HG02981 (cell line): ENCODE data around the gene GPR4.
A peak's percentile ranks its signal among the peaks of the same experiment; 100 is the strongest.
"Not testable (repeated sequence)": the region's sequence is repeated elsewhere in the genome, so short reads cannot be mapped to it uniquely, and the experiment has no call there.

Experiments
- ATAC-seq: cut with Tn5 transposase; IDR thresholded peaks from one replicate; pipeline ENCODE4 v1.9.1; 2021; ENCODE audit warnings: mild to moderate bottlenecking, moderate library complexity; ENCODE audit not compliant: unreplicated experiment

GPR4 gene

GRCh38 chr19:45601524-45602374 lies at the start of gene GPR4:
GPR4 (minus strand) TSS chr19:45602212; CDS start chr19:45591866, 10,346 bp downstream.
- no peak for ATAC-seq

GRCh38 chr19:45650722-45651121 lies 48.7 kb upstream of the GPR4 start:
- no peak for ATAC-seq

DNA sequence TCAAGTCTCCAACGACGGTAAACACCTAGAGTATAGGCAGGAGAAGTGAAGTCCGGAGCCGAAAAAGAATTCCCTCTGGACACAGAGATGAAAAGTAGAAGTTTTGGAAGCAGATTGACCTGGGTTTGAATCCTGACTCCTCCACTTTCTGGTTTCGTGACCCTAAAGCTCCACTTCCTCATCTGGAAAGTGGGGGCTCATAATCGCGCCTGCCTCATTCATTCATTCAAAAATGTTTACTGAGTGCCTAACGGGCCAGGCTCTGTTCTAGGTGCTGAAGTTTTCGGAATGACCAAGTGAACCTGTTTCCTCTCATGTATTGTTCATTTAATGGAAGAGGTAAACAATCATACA lies 44.3 kb upstream of the GPR4 start:
- no peak for ATAC-seq

- no peak for ATAC-seq
These were observed 43.8 kb upstream of the GPR4 start for GRCh38 chr19:45645631-45646344.

DNA sequence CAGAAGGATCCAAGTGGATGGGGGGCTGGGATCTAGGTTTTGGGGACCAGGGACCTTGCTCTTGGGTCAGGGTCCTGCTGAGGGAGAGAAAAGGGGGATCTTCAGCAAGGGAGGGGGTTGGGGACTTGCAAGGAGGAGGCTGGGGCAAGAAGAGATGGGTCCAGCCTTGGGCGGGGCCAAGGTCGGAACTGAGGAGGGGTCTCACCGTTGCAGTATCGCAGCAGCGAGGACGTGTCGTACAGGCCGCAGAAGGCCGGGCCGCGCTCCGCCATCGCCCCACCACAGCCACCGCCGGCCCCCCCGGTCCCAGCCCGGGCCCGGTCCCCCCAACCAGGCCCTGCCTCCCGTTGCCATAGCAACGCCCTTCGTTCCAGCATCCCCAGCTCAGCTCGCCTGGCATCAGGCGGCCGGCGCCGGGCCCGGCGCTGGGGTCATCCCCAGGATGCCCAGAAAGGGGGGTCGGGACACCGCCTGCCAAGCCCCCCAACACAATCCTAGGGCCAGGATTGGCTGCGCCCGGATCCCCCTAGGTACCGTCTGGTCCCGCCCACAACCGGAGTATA lies 43.1 kb upstream of the GPR4 start:
- no peak for ATAC-seq

DNA sequence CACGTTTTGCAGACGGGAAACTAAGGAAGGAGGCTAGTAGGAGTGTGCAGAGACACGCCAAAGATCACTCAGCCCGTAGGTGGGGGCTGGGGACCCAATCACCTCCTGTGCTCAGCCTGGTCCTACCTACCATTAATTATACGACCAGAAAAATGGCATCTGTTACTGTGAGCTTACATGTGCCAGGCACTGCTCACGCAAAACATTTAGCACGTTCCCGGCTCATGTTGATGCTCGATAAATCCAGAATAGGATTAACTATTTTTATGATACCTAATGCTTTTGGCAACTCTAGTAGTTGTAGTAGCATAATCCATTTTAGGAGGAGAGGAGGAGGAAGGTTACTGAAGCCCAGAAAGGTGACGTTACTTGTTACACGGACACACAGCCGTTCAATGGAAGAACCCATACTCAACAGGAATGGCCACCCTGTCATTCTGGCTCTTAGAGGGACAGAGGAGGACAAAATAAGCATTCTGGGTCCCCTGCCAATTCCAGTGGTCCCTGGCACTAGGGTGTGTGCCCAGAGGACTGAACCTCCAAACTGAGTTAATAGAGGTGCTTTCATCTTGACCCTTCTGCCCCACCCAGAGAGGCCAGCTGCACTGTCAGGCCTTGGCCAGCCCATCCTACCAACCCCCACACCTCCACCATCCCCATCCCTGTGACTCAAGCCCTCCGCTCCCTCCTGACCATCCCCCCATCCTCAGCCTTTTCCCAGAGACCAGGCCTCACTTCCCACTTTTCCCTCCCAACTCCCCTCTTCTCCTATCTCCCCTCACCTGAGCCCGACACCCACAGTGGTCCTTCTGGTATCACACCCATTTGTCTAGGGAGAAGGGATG lies 42.1 kb upstream of the GPR4 start:
- no peak for ATAC-seq

GRCh38 chr19:45643024-45643926 lies 41.3 kb upstream of the GPR4 start:
- ATAC-seq = no peak

DNA sequence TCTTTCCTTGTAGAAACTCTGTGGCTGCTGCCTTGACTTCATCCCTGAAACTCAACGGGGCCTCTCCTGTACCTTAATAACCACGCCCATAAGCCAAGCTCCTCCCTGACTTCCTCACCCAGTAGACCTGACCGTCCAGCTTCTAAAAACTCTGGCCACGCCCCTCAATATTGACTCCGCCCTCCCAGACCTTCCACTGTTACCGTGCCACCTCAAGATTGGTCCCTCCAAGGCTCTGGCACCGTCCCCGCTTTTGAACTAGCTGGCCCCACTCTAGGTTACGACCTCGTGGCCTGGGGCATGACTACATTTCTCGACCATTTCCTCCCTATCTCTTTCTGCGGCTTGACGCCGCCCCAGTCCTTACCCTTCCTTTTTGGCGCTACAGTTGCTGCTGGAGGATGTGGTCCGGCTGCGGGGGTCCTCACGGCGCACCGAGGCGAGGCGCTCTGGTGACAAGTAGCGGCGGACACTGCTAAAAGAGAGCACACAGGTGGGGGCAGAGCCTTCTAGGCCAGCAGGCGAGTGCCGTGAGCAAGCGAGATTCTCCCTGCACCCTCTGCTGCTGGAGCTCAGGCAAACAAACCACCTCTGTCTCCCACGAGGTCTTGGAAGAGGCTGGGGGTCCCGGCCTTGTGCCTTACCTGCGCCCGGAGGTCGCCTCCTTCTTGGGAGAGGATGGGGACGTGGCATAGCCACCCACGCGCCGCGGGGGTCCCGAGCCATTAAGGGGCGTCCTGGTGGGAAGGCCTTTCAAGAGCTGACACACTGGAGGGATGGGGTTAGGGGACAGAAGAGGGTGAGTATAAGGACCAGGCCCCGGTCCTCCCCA lies 39.5 kb upstream of the GPR4 start:
- peak; percentile 41 for ATAC-seq

DNA sequence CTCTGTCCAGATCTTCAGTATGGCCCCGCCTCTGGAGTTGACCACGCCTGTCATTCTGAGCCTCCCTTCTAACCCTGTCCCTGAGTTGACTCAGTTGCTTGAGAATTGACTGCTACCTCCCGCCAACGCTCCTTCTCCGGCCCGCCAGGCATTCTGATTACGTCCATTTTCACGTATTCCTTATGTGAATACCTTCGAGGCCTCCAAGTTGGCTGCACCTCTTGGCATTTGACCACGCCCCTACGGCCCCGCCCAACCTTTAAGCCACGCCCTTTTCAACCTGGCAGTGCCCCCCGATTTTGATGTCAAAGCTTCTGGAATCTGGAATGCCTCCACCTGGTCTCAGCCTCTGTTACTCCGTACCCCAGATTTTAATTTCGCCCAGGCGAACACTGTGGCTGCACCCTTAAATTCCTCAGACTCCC lies 38.8 kb upstream of the GPR4 start:
- ATAC-seq = no peak

DNA sequence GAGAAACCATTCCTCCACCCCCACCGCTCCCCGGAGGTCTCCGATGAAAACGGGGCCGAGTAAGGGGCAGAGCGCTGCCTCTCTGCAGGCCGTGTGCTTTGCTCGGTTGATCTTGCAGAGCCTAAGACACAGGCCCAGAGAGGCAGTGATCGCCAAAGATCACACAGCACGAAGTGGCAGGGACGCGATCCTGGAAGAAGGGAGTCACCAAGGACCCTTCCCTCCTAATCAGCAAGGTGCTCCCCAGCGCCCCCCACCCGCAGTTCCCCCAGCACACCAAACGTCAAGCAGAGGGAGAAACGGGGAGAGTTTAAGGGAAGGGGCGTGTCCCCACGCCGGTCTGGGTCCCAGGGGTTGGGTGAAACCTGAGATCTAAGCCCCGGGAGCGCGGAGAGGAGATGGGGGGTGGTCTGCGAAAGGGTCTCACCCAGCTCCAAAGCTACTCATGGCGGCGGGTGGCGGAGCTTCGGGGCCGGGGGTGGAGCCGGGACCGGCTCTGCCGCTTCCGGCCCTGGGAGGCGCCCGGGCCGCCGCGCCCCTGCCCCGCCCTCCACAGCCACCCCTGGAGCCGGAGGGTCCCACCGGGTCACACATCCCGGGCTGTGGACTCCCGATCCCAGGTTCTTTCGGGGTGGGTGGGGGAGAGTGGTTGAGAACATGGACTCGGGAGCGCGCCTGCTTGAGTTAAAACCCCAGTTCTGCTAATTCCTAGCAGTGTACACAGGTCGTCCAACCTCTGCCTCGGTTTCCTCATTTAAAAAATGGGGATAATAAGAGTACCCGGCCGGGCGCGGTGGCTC lies 37.1 kb upstream of the GPR4 start, which contains the start of gene EML2:
EML2 (minus strand) TSS at position 468 of the 800 bp plus-strand sequence; CDS start at position 447, 21 bp downstream.
- no peak for ATAC-seq

DNA sequence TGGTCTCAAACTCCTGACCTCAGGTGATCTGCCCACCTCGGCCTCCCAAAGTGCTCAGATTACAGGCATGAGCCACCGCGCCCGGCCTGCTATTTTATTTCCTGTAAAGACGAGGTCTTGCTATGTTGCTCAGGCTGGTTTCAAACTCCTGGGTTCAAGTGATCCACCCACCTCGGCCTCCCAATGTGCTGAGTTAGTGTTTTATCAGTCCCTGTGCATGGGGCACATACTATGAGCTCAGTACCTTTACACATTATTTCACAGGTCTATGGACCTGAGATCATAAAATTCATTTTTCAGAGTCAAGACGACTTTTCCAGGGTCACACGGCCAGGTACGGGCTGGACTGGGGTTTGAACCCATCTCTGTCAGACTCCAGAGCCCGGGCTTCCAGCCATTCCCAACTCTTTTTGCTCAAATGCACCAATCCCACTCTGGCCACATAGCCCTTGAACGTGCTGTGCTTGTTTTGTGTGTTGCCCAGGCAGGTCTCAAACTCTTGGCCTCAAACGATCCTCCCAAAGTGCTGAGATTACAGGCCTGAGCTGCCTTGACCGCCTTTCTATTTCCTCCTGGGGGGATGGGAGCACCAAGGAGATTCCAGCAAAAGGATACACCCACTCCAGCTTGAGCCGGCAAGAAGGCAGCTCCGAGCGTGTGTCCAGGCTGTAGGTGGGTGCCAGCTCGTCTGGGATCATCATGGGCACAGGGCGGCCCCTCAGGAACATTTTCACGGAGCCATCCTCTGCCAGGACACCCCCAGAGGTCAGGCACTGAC lies 36.1 kb upstream of the GPR4 start:
- ATAC-seq = no peak

DNA sequence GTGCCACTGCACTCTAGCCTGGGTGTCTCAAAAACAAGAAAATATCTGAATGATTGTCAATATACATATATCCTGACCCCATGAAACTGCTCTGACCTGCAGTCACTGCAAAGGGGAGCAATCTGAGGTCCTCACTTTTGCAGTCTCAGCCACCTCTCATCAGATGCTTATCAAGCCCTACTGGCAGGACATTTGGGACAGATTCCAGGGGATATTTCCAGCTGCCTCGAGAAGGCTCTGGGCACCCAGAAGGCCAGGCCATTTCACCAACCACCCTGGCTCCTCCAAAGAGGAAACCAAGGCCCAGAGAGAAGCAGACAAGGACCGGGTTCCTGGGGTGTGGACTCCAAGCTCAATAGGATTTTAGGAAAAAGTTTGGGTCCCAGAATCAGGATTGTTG lies 34.9 kb upstream of the GPR4 start:
- no peak for ATAC-seq

- ATAC-seq = no peak
These were observed 34.3 kb upstream of the GPR4 start for GRCh38 chr19:45636275-45636674.

- no peak for ATAC-seq
These were observed 30.6 kb upstream of the GPR4 start for GRCh38 chr19:45632468-45633196.

- no peak for ATAC-seq
These were observed 28.5 kb upstream of the GPR4 start for GRCh38 chr19:45630463-45630862.

DNA sequence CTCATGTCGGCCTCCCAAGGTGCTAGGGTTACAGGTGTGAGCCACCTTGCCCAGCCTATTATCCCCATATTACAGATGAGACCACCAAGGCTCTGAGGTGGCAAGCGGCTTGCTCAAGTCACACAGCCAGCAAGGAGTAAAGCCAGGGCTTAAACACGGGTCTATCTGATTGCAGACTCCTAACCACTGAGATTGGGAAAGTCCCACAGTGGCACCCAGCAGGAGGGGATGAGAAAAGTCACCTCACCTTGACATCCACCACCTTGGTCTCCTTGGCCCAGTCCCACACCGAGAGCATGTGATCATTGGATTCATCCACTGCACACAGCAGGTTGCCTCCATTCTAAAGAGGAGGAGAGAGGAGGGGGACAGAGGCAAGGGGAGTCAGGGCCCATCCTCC lies 27.7 kb upstream of the GPR4 start:
- no peak for ATAC-seq

DNA sequence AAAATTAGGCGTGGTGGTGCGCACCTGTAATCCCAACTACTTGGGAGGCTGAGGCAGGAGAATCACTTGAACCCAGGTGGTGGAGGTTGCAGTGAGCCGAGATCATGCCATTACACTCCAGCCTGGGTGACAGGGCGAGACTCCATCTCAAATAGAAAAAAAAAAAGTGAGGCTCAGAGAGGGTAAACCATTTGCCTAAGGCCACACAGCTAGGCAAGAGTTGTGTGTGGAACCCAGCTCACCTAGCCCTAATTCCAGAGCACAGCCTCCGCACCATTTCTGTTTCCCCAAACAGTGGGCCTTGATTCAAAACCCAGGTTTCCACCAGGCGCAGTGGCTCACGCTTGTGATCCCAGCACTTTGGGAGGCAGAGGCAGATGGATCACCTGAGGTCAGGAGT lies 26.2 kb upstream of the GPR4 start:
- ATAC-seq = not testable (repeated sequence)
